Measurements from ENCODE around the gene FRMPD4. TPM values are rescaled to one million over a fixed set of nuclear protein-coding genes. Genes with fewer than 3 reads are reported as not detected.

The FRMPD4 gene
- total RNA-seq, 1 experiment from 2014 or later: not detected

GRCh38 chrX:12240491-12240890 is 102.2 kb downstream of the FRMPD4 start:
- no peak for DNase-seq

GRCh38 chrX:12241026-12241425 is 102.8 kb downstream of the FRMPD4 start:
- Histone ChIP-seq H2AFZ (ENCODE audit: low read length) (no peak overlapping the region), H3K36me3 (ENCODE audit: insufficient read depth, low read length) (no peaks in the 10 kb centered on the region), H3K9me3 (ENCODE audit: low read length) (no peaks in the 10 kb centered on the region), H3K4me2 (ENCODE audit: low read depth, low read length, poor library complexity, severe bottlenecking) (no peak overlapping the region), H3K4me3 (ENCODE audit: low read length) (no peak overlapping the region), H3K9me2 (replicated peaks; ENCODE audit: insufficient read depth, low read length) (no peaks in the 10 kb centered on the region), H3K9ac (ENCODE audit: low read length) (no peak overlapping the region), H3K4me1 (ENCODE audit: low read length) (no peaks in the 10 kb centered on the region), H3K79me2 (ENCODE audit: low read length) (no peaks in the 10 kb centered on the region), H3K27me3 (ENCODE audit: low read length) (no peaks in the 10 kb centered on the region), H3K27ac (ENCODE audit: low read length) (no peak overlapping the region), H4K20me1 (ENCODE audit: insufficient read depth, low read depth, low read length) (no peaks in the 10 kb centered on the region)
- no peak for DNase-seq

More at GRCh38 chrX:12240491-12240890, 102.2 kb downstream of the FRMPD4 start:
- H3K4me1 ChIP-seq (ENCODE audit: low read length): no peaks in the 10 kb centered on the region
- H3K9me2 ChIP-seq (replicated peaks; ENCODE audit: insufficient read depth, low read length): no peaks in the 10 kb centered on the region
- H3K9ac ChIP-seq (ENCODE audit: low read length): no peak overlapping the region
- no peaks in the 10 kb centered on the region for H3K9me3 ChIP-seq (ENCODE audit: low read length)
- H3K79me2 ChIP-seq (ENCODE audit: low read length): no peaks in the 10 kb centered on the region
- no peak overlapping the region for H3K27ac ChIP-seq (ENCODE audit: low read length)
- H3K27me3 ChIP-seq (ENCODE audit: low read length): no peaks in the 10 kb centered on the region
- no peak overlapping the region for H2AFZ ChIP-seq (ENCODE audit: low read length)
- no peaks in the 10 kb centered on the region for H3K36me3 ChIP-seq (ENCODE audit: insufficient read depth, low read length)
- no peak overlapping the region for H3K4me3 ChIP-seq (ENCODE audit: low read length)
- H3K4me2 ChIP-seq (ENCODE audit: low read depth, low read length, poor library complexity, severe bottlenecking): no peak overlapping the region
- H4K20me1 ChIP-seq (ENCODE audit: insufficient read depth, low read depth, low read length): no peaks in the 10 kb centered on the region

GRCh38 chrX:12245650-12246645 is 107.7 kb downstream of the FRMPD4 start:
- Histone ChIP-seq H3K9me2 (replicated peaks; ENCODE audit: insufficient read depth, low read length) (no peaks in the 10 kb centered on the region), H3K4me3 (ENCODE audit: low read length) (no peak overlapping the region), H3K4me2 (ENCODE audit: low read depth, low read length, poor library complexity, severe bottlenecking) (no peak overlapping the region), H3K4me1 (ENCODE audit: low read length) (no peaks in the 10 kb centered on the region), H3K27ac (ENCODE audit: low read length) (no peak overlapping the region), H3K27me3 (ENCODE audit: low read length) (no peaks in the 10 kb centered on the region), H3K36me3 (ENCODE audit: insufficient read depth, low read length) (no peaks in the 10 kb centered on the region), H3K9ac (ENCODE audit: low read length) (no peak overlapping the region), H3K79me2 (ENCODE audit: low read length) (no peaks in the 10 kb centered on the region), H4K20me1 (ENCODE audit: insufficient read depth, low read depth, low read length) (no peaks in the 10 kb centered on the region), H3K9me3 (ENCODE audit: low read length) (no peaks in the 10 kb centered on the region), H2AFZ (ENCODE audit: low read length) (no peak overlapping the region)
- no peak for DNase-seq

- no peak overlapping the region for H3K4me3 ChIP-seq (ENCODE audit: low read length)
- H3K4me1 ChIP-seq (ENCODE audit: low read length): no peaks in the 10 kb centered on the region
- H3K4me2 ChIP-seq (ENCODE audit: low read depth, low read length, poor library complexity, severe bottlenecking): no peak overlapping the region
- no peaks in the 10 kb centered on the region for H3K36me3 ChIP-seq (ENCODE audit: insufficient read depth, low read length)
- H3K79me2 ChIP-seq (ENCODE audit: low read length): no peaks in the 10 kb centered on the region
- H3K9me2 ChIP-seq (replicated peaks; ENCODE audit: insufficient read depth, low read length): no peaks in the 10 kb centered on the region
- H3K27me3 ChIP-seq (ENCODE audit: low read length): no peaks in the 10 kb centered on the region
- no peaks in the 10 kb centered on the region for H3K9me3 ChIP-seq (ENCODE audit: low read length)
- H3K9ac ChIP-seq (ENCODE audit: low read length): no peak overlapping the region
- no peaks in the 10 kb centered on the region for H4K20me1 ChIP-seq (ENCODE audit: insufficient read depth, low read depth, low read length)
- no peak overlapping the region for H2AFZ ChIP-seq (ENCODE audit: low read length)
- no peak for DNase-seq
- no peak overlapping the region for H3K27ac ChIP-seq (ENCODE audit: low read length)
These were observed 111.7 kb downstream of the FRMPD4 start for GRCh38 chrX:12249997-12250396.

- Histone ChIP-seq H3K79me2 (ENCODE audit: low read length) (no peaks in the 10 kb centered on the region), H3K4me2 (ENCODE audit: low read depth, low read length, poor library complexity, severe bottlenecking) (no peak overlapping the region), H4K20me1 (ENCODE audit: insufficient read depth, low read depth, low read length) (no peaks in the 10 kb centered on the region), H3K9me3 (ENCODE audit: low read length) (no peaks in the 10 kb centered on the region), H3K27ac (ENCODE audit: low read length) (no peak overlapping the region), H3K4me3 (ENCODE audit: low read length) (no peak overlapping the region), H3K36me3 (ENCODE audit: insufficient read depth, low read length) (no peaks in the 10 kb centered on the region), H2AFZ (ENCODE audit: low read length) (no peak overlapping the region), H3K4me1 (ENCODE audit: low read length) (no peaks in the 10 kb centered on the region), H3K27me3 (ENCODE audit: low read length) (no peaks in the 10 kb centered on the region), H3K9ac (ENCODE audit: low read length) (no peak overlapping the region), H3K9me2 (replicated peaks; ENCODE audit: insufficient read depth, low read length) (no peaks in the 10 kb centered on the region)
- no peak for DNase-seq
These were observed 124.9 kb downstream of the FRMPD4 start for GRCh38 chrX:12263211-12263610.

GRCh38 chrX:12269484-12269883 is 131.2 kb downstream of the FRMPD4 start:
- Histone ChIP-seq H3K27me3 (ENCODE audit: low read length) (no peaks in the 10 kb centered on the region), H3K4me3 (ENCODE audit: low read length) (no peak overlapping the region)

GRCh38 chrX:12278151-12278550 is 139.9 kb downstream of the FRMPD4 start:
- Histone ChIP-seq H3K27ac (ENCODE audit: low read length) (no peak overlapping the region), H3K4me1 (ENCODE audit: low read length) (no peaks in the 10 kb centered on the region), H3K9ac (ENCODE audit: low read length) (no peak overlapping the region), H3K79me2 (ENCODE audit: low read length) (no peaks in the 10 kb centered on the region), H3K9me2 (replicated peaks; ENCODE audit: insufficient read depth, low read length) (no peaks in the 10 kb centered on the region), H4K20me1 (ENCODE audit: insufficient read depth, low read depth, low read length) (no peaks in the 10 kb centered on the region), H2AFZ (ENCODE audit: low read length) (no peak overlapping the region), H3K4me3 (ENCODE audit: low read length) (no peak overlapping the region), H3K36me3 (ENCODE audit: insufficient read depth, low read length) (no peaks in the 10 kb centered on the region), H3K4me2 (ENCODE audit: low read depth, low read length, poor library complexity, severe bottlenecking) (no peak overlapping the region), H3K27me3 (ENCODE audit: low read length) (no peaks in the 10 kb centered on the region), H3K9me3 (ENCODE audit: low read length) (no peaks in the 10 kb centered on the region)
- DNase-seq: no peak

More at GRCh38 chrX:12269484-12269883, 131.2 kb downstream of the FRMPD4 start:
- Histone ChIP-seq H3K27ac (ENCODE audit: low read length) (no peak overlapping the region), H3K4me1 (ENCODE audit: low read length) (no peaks in the 10 kb centered on the region), H4K20me1 (ENCODE audit: insufficient read depth, low read depth, low read length) (no peaks in the 10 kb centered on the region), H3K79me2 (ENCODE audit: low read length) (no peaks in the 10 kb centered on the region), H3K9ac (ENCODE audit: low read length) (no peak overlapping the region), H3K9me3 (ENCODE audit: low read length) (no peaks in the 10 kb centered on the region), H3K9me2 (replicated peaks; ENCODE audit: insufficient read depth, low read length) (no peaks in the 10 kb centered on the region), H3K36me3 (ENCODE audit: insufficient read depth, low read length) (no peaks in the 10 kb centered on the region), H3K4me2 (ENCODE audit: low read depth, low read length, poor library complexity, severe bottlenecking) (no peak overlapping the region), H2AFZ (ENCODE audit: low read length) (no peak overlapping the region)
- DNase-seq: no peak

- H2AFZ ChIP-seq (ENCODE audit: low read length): no peak overlapping the region
- DNase-seq: no peak
- H3K27ac ChIP-seq (ENCODE audit: low read length): no peak overlapping the region
- no peaks in the 10 kb centered on the region for H3K4me1 ChIP-seq (ENCODE audit: low read length)
- no peak overlapping the region for H3K4me3 ChIP-seq (ENCODE audit: low read length)
- H4K20me1 ChIP-seq (ENCODE audit: insufficient read depth, low read depth, low read length): no peaks in the 10 kb centered on the region
- no peaks in the 10 kb centered on the region for H3K79me2 ChIP-seq (ENCODE audit: low read length)
- no peaks in the 10 kb centered on the region for H3K27me3 ChIP-seq (ENCODE audit: low read length)
- no peak overlapping the region for H3K4me2 ChIP-seq (ENCODE audit: low read depth, low read length, poor library complexity, severe bottlenecking)
- no peaks in the 10 kb centered on the region for H3K36me3 ChIP-seq (ENCODE audit: insufficient read depth, low read length)
- no peaks in the 10 kb centered on the region for H3K9me3 ChIP-seq (ENCODE audit: low read length)
- H3K9me2 ChIP-seq (replicated peaks; ENCODE audit: insufficient read depth, low read length): no peaks in the 10 kb centered on the region
- H3K9ac ChIP-seq (ENCODE audit: low read length): no peak overlapping the region
These were observed 144.7 kb downstream of the FRMPD4 start for GRCh38 chrX:12282991-12283390.

Data from Karpas-422 (cell line).